Activated CD8-positive, alpha-beta memory T cell treated with anti-CD3 and anti-CD28 coated beads, Interleukin-2, amount 50 U/mL, for 48 hours (primary cell): ENCODE measurements around the gene ERP27.

Source experiments
- DNase-seq: peaks from one replicate; pipeline ENCODE4 v3.0.0-alpha.2; 2020

Gene ERP27

GRCh38 chr12:14896521-14897169 lies 41.7 kb downstream of the ERP27 start:
- DNase-seq = no peak

DNA sequence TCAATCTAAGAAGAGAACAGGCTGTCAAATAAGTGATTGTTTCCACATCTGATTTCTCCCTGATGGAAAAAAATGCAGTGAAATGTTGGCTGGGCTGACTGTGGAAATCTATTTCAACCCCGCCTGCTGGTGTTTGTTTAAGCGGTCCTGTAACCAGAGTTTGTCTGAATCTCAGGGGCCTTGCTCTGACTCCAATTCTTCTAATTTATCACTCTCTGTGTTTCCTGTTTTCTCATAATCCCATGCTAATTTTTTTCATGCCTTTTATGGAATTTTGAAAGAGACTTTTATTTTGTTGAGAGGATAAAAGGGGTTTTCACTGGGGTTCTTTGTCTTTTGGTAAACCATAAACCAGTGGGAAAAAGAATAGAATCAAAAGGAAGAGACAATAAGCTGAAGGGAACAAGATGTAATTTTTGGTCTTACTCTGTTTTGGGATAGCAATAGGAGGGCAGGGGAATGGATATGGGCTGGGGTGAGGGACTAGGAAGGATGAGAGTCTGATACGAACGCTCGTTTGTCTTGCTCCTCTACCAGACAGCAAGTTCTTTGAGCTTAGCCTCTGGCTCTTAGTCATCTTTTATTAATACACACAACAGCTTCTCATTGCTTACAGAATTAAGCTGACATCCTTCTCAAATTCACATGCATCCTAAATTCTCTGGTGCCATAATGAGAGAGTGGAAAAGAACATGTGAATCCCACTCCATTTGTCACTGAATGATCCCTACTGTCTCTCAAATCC lies 44.7 kb downstream of the ERP27 start:
- DNase-seq = no peak

- no peak for DNase-seq
These were observed 45.4 kb downstream of the ERP27 start for GRCh38 chr12:14892726-14893505.

GRCh38 chr12:14890701-14891100 lies 47.6 kb downstream of the ERP27 start:
- no peak for DNase-seq

GRCh38 chr12:14886271-14886670 lies 52.1 kb downstream of the ERP27 start:
- no peak for DNase-seq

DNA sequence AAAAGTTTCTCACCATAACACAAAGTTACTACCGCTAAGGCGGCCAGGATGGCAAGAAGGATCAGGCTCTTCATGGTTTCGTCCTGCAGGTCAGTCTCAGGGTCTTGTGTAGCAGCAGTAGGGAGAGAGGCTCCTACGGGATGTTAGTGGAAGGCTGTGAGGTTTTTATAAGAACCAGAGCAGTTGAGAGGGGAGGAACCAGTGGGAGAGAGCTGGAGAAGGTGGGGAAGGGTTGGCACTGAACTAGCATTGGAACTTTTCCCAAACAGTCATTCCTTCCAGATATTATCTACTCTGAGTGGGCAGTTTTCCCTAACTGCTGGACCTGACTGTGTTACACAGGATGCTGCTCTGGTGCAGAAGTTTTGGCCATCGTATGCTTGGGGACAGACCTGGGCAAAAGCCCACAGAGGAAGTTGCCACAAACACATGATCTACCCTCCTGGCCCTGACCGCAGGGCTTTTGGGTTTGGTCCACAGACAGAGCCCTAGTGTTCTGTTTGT lies 52.6 kb downstream of the ERP27 start, which contains the start of gene MGP:
MGP (minus strand) TSS at position 137 of the 504 bp plus-strand sequence; CDS start at position 74, 63 bp downstream.
- DNase-seq = no peak

DNA sequence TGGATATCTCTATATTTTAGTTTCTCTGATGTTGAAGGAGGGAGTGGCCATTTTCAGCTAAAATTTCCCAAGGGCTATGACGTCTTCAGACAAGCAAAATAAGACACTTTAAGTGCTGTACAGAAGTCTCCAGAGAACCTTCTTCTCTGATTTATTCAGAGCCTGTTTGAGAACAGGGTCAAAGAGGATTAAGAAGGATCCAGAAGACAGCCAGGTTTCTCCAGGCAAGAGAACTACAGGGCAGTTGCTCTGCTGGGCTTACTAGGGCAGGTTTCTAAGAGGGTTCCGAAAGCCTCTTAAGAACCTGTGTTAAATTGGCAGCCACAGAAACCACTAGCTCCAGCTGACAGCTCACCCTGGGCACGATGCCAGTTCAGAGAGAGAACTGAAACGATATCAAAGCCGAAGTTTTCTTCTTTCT lies 53.9 kb downstream of the ERP27 start:
- peak; percentile 80 for DNase-seq

- no peak for DNase-seq
These were observed 54.7 kb downstream of the ERP27 start for GRCh38 chr12:14883686-14884085.

DNA sequence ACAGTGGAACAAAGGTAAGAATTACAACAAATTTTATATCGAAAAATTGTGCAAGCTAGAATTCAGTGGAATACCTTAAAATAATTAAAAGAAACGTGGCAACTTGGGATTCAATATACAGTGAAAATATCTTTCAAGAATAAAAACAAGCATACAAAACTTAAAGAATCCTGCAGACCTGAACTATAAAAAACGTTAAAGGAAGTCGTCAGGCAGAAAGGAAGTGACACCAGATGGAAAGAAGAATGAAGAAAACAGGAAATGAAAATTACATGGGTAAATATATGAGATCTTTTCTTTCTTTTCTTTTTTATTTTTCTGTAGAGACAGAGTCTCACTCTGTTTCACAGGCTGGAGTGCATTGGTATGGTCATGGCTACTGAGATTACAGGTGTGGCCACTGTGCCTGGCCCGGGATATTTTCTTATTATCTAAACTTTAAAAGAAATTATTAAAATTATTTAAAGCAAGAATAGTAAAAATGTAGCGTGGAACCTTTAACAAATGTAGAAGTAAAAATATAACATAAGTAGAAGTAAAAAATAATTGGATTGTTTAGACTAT lies 57.4 kb downstream of the ERP27 start:
- no peak for DNase-seq

DNA sequence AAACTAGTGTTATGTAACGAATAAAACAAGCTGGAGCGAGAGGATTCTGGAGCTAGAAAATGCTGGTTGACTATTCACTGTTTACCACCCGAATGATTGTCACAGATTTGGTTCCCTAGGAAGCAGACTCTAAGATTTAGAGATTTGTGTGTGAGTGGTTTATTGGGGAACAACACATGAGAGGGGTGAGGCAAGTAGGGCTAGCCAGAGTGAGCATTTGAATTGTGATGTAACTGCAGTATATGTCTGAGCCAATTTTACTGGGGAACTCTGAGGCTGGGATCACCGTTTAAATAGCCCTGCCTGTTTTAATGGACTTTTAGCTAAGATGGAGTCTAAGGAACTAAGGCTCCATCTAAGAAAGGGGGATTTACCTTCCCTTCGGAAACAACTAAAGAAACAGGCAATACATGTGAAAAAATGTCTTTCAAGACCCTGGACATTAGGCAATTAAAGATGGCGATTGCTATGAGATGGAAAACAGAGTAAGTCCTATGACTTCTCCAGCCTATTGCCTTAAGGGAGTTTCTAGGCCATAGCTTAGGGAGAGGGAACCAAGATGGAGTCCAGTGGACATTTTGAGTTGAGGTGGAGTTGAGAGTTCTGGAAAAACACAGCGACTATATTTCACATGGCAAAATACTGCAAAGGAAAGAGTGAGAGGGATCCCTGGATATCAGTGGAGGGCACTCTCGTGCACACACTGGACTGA lies 59.0 kb downstream of the ERP27 start:
- DNase-seq = no peak

DNA sequence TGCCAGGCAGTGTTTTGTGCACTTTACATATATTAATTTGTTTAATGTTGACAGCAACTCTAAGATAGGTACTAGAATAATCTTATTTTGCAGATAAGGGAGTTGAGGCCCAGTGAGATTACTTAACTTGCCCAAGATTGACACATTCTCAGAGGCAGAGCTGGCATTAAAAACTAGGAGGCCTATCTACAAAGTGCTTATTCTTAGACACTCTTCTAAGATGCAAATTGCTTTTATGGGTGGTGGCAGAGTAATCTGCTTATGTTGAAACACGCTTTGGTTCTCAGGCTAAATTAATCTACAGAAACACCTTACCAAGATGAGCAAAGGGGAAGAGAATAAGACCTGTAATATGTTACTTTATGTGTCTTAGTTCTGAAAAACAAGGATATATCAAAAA lies 59.8 kb downstream of the ERP27 start:
- DNase-seq = no peak

DNA sequence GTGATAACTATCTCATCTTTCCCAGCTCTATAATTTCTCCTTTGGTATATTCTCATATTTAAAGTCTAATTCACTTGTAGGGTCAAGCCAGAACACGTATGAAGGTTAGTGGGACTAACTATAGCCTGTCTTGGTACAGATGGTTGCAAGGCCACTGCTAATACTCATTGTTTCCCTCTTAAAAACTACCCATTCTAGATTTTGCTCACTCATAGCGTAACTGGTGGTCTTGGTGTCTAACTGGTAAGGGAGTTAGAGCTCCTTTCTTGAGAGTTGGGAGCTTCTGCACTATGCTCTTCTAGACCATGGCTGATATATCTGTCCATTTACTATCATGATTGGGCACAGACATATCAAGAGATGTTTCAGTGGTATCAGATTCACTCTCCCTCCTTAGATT lies 61.5 kb downstream of the ERP27 start:
- no peak for DNase-seq

GRCh38 chr12:14874882-14875281 lies 63.5 kb downstream of the ERP27 start:
- no peak for DNase-seq

DNA sequence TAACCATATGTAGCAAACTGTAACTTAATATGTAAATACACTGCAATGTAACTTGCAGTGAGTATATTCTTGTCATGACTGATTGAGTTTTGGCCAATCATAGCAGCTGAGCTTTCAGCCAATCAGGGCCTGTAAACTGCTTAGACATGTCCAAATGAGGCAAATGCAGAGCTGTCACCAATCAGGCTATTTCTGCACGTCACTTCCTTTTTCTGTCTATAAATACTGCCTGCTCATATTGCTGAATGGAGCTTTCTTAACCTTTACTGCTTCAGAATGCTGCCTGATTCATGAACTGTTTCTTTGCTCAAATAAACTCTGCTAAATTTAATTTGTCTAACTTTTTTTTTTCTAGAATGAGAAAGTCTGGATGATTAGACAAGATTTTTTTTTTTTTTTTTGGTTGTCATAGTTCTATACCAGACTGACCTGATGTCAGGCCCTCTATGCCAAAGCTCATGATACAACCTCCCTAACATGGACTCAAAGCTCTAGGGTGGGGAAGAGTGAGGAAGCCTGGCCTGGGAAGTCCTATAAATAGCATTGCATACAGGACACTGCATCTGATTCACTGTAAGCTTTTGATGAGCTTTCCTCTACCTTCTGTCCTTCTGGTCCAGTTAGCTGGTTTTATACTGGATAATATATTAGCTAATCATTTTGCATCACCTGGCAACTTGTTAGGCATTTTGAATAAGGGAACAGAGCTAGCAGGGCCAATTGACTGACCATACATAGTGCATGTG lies 64.7 kb downstream of the ERP27 start:
- DNase-seq = no peak

GRCh38 chr12:14871886-14872285 lies 66.5 kb downstream of the ERP27 start:
- DNase-seq = no peak

DNA sequence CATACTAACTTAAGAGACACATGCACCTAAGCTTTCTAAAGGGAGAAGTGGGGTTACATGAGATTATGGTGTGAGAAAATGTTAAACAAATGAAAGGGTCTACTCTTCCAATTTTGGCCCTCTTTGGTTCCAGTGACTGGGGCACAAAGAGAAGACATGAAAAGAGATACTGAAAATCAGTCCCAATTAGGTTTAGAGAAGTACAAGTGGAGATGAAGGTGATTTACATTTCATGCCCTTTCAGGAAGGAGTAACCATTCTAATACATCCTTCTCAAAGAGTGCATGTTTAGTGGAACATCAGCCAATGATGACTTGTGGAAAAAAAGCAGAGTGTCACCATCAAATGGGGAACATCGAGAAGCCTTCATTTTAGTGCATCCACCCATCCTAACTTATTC lies 67.1 kb downstream of the ERP27 start:
- DNase-seq = no peak

DNA sequence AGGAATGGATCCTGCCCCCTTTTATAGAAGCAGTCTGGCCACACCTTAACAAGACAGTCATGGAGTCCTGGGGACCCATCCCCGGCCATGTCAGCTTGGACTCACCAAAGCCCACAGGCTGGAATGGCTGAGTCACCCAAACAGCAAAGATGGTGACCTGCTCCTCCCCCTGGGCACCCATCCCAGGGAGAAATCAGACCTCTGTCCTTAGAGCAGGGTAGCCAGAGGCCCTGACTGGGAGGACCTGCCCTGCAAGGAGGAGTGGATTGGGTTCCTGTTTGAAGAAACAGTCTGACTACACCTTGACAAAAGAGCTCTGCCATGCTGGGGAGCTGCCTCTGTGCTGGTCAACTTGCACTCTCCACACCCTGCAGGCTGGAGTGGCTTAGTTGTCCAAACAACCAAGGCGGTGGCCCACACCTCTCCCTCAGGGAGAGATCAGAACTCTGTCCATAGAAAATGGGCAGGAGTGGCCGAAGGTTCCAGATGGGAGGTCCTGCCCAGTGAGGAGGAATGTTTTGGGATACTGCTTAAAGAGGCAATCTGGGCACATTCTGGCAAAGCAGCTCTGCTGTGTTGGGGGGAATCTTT lies 69.3 kb downstream of the ERP27 start:
- no peak for DNase-seq
